Activated naive CD8-positive, alpha-beta T cell treated with anti-CD3 and anti-CD28 coated beads, Interleukin-2, amount 50 U/mL, for 16 hours (primary cell): ENCODE results near the gene TMA7.

Source experiments
- DNase-seq: peaks from one replicate; pipeline ENCODE4 v3.0.0-alpha.2; 2020; ENCODE audit warnings: low read depth, low spot score

TMA7 gene

GRCh38 chr3:48422681-48423080 is 17.4 kb upstream of the TMA7 start:
- no peak for DNase-seq

- no peak for DNase-seq
These were observed 16.7 kb upstream of the TMA7 start for GRCh38 chr3:48423241-48423882.

- DNase-seq, result no peak
These were observed 16.0 kb upstream of the TMA7 start for GRCh38 chr3:48423883-48424695.

GRCh38 chr3:48425281-48425812 is 14.7 kb upstream of the TMA7 start:
- DNase-seq, result no peak

- no peak for DNase-seq
These were observed 13.6 kb upstream of the TMA7 start for GRCh38 chr3:48426401-48426909.

- DNase-seq, result no peak
These were observed 13.0 kb upstream of the TMA7 start for GRCh38 chr3:48426944-48427629.

GRCh38 chr3:48427630-48427962 is 12.5 kb upstream of the TMA7 start:
- no peak for DNase-seq

- no peak for DNase-seq
These were observed 11.9 kb upstream of the TMA7 start for GRCh38 chr3:48428088-48428571.

- DNase-seq, result no peak
These were observed 11.3 kb upstream of the TMA7 start for GRCh38 chr3:48428572-48429316.

GRCh38 chr3:48429317-48429959 is 10.6 kb upstream of the TMA7 start:
- DNase-seq, result no peak

- no peak for DNase-seq
These were observed 9.9 kb upstream of the TMA7 start, which contains the start of gene PLXNB1 for GRCh38 chr3:48429960-48430707. Gene PLXNB1 (minus strand): TSS chr3:48430086. CDS start chr3:48424611, 5,475 bp downstream.

- no peak for DNase-seq
These were observed 9.4 kb upstream of the TMA7 start for GRCh38 chr3:48430708-48431101.

- DNase-seq, result no peak
These were observed 8.6 kb upstream of the TMA7 start for GRCh38 chr3:48431224-48432029.

GRCh38 chr3:48432411-48433371 is 7.4 kb upstream of the TMA7 start:
- DNase-seq, result no peak

GRCh38 chr3:48433472-48434118 is 6.5 kb upstream of the TMA7 start:
- DNase-seq, result no peak

GRCh38 chr3:48434591-48435222 is 5.3 kb upstream of the TMA7 start:
- DNase-seq, result no peak

GRCh38 chr3:48435223-48435595 is 4.8 kb upstream of the TMA7 start:
- no peak for DNase-seq
